ENCODE results near the gene HIC1. TPM values are rescaled to one million over a fixed set of nuclear protein-coding genes. Genes with fewer than 3 reads are reported as not detected.

HIC1 gene
- total RNA-seq, 2 donors from 2014 or later: 15.5 to 18.0 TPM

DNA sequence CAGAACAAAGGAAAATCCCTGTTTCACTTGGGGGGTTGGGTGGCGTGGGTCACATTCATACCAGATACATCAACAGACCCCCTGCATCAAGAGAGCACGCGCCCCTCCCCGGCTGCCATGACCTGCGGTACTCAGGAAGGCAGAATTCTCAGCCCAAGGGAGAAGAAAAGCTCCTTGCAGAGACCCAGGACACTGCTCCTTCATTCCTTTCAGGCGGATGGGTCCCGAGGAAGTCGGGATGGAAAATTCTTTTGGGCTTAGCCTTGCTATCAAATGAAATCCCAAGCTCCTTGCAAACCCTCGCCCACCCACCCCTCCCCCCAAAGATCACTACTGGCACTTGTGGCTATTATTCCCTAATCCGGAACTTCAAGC is 40.6 kb downstream of the HIC1 start:
- Histone ChIP-seq H3K27ac (peak overlapping the region; percentile 15 to 46), H3K4me1 (peaks cover 0 to 29% of the 10 kb centered on the region in 2 donors), H3K4me3 (no peak overlapping the region), H3K9me3 (no peaks in the 10 kb centered on the region), H3K27me3 (no peaks in the 10 kb centered on the region), H3K36me3 (no peaks in the 10 kb centered on the region)
- TF ChIP-seq, protein P1, sequence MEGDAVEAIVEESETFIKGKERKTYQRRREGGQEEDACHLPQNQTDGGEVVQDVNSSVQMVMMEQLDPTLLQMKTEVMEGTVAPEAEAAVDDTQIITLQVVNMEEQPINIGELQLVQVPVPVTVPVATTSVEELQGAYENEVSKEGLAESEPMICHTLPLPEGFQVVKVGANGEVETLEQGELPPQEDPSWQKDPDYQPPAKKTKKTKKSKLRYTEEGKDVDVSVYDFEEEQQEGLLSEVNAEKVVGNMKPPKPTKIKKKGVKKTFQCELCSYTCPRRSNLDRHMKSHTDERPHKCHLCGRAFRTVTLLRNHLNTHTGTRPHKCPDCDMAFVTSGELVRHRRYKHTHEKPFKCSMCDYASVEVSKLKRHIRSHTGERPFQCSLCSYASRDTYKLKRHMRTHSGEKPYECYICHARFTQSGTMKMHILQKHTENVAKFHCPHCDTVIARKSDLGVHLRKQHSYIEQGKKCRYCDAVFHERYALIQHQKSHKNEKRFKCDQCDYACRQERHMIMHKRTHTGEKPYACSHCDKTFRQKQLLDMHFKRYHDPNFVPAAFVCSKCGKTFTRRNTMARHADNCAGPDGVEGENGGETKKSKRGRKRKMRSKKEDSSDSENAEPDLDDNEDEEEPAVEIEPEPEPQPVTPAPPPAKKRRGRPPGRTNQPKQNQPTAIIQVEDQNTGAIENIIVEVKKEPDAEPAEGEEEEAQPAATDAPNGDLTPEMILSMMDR (IDR thresholded peaks at IDR 0.05): no peak
- DNase-seq (ENCODE audit: low spot score): no peak

DNA sequence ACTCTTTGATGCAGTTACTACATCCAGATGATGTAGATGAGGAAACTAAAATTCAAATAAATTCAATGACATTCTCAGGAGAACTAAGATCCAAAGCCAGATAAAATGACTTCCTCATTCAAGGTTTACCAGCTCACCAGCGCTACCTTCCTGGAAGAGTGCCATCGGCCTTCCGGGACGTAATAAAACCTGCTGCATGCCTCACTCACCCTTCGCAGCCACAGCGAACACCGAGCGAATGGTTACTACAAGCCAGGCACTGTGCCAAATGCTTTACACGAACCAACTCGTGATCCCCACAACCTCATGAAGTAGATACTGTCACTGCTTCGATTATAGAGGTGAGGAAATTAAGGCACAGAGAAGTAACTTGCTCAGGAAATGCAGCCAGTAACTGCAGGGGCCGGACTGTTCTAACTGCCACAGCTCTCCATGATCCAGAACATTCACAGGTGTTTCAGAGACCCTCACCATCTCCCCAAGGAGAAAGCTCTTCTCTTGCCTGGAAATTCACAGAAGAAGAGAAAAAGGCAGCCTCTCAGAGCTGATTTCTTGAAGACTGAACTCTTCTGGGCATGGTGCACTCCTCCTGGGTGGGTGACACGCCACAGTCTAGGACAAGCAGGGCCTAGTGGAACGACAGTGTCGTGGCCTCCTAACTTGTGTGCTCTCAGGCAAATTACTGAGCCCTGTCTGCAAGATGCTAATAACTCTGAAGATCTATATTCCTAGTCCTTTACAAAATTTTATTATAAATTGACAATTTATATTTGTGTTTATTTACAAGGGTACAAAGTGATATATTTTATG is 46.8 kb downstream of the HIC1 start:
- Histone ChIP-seq H3K9me3 (no peaks in the 10 kb centered on the region), H3K27ac (no peak overlapping the region), H3K36me3 (no peaks in the 10 kb centered on the region), H3K4me1 (peaks cover 0 to 10% of the 10 kb centered on the region in 2 donors), H3K27me3 (no peaks in the 10 kb centered on the region), H3K4me3 (no peak overlapping the region)
- TF ChIP-seq, protein P1 (IDR thresholded peaks at IDR 0.05): no peak
- no peak for DNase-seq (ENCODE audit: low spot score)

DNA sequence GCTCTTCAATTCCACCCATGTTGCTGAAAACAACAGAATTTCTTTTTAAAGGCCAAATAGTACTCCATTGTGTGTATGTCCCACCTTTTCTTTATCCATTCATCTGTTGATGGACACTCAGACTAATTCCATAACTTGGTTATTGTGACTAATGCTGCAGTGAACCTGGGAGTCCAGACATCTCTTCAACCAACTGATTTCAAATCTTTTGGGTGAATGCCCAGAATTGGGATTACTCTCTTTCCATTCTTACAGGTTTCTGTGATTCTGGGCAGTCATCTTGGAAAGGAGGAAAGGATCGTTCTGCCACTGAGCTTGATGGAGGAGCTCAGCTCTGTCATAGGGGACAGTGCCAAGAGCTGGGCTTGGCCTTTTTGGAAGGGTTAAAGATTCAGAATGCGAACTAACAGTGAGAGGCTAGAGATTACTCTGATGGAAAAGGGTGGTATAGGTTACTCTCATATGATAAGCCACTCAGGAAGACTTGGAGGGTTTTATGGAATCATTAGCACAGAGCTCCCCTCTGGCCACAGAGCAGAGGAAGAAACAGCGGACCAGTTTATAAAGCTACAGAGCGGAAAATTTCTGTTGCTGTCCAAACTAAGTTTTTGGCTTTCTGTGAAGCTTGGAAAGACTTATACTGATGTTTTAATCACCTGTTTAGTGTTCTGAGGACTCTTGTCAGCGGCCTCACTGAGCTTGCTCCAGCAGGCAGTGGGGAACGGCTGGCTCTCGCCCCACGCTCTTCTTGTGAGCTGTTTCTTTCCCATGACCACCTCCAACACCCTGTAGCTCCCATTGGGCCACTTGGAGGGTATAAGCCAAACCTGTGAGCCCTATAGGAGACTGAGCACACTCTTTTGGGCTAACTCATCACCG is 48.3 kb downstream of the HIC1 start:
- H3K4me1 ChIP-seq: peaks cover 0 to 22% of the 10 kb centered on the region in 2 donors
- H3K9me3 ChIP-seq: no peaks in the 10 kb centered on the region
- TF ChIP-seq, protein P1 (IDR thresholded peaks at IDR 0.05): no peak
- no peak overlapping the region for H3K27ac ChIP-seq
- H3K4me3 ChIP-seq: no peak overlapping the region
- no peaks in the 10 kb centered on the region for H3K36me3 ChIP-seq
- H3K27me3 ChIP-seq: no peaks in the 10 kb centered on the region
- DNase-seq (ENCODE audit: low spot score): no peak

DNA sequence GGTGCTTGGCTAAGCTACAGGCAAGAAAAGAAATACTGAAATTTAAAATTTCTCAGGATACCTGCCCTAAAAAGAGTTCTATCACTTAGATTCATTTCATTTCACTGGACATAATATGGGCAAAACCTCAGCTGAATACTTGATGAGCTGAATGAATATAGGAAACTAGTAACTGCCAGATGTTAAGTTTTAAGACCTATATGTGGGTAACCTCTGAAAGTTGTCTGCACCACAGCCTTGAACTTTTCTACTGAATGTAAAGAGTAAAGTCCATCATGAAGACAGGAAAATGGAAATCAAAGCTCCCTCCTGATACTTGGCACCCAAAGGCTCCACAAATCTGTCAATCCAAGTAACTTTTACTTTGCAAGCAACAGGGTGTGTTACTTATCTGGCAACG is 50.8 kb downstream of the HIC1 start:
- TF ChIP-seq, protein P1 (IDR thresholded peaks at IDR 0.05): no peak
- Histone ChIP-seq H3K4me3 (no peak overlapping the region), H3K9me3 (no peaks in the 10 kb centered on the region), H3K4me1 (peaks cover 0 to 22% of the 10 kb centered on the region in 2 donors), H3K27ac (peak overlapping the region in 1 of 2 donors; percentile 46), H3K27me3 (no peaks in the 10 kb centered on the region), H3K36me3 (no peaks in the 10 kb centered on the region)
- no peak for DNase-seq (ENCODE audit: low spot score)

DNA sequence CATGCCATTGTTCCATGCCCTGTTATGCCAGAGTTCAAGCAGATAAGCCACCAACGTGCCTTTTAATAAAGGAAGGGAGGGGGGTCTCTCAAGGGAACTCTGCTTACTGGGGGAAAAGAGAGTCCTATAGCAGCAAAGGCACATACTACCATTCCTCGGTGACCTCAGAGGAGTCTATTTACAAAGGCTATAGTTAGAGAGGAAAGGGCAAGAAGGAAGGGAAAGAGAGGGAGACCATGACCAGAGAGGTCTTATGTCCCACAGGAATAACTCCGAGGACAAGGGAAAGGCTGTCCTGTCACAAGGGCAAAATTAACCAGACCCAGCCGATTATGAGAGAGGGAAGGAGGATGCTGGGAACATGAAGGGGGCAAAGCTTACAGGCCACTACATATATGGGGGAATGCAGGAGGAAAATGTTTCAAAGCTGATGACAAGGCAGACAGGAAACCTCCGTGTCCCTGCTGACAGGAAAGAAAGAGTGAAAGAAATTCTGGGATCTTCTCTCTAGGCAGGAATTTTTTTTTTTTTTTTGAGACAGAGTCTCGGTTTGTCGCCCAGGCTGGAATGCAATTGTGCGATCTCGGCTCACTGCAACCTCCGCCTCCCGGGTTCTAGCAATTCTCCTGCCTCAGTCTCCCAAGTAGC is 51.5 kb downstream of the HIC1 start:
- peaks cover 0 to 22% of the 10 kb centered on the region in 2 donors for H3K4me1 ChIP-seq

More for the DNA sequence above, 51.5 kb downstream of the HIC1 start:
- Histone ChIP-seq H3K36me3 (no peaks in the 10 kb centered on the region), H3K27ac (peak overlapping the region; percentile 19 to 46), H3K4me3 (no peak overlapping the region), H3K9me3 (no peaks in the 10 kb centered on the region), H3K27me3 (no peaks in the 10 kb centered on the region)
- TF ChIP-seq, protein P1 (IDR thresholded peaks at IDR 0.05): no peak
- DNase-seq (ENCODE audit: low spot score): no peak
